ENCODE results near the gene SMG6.
"Not testable (repeated sequence)": the region's sequence is repeated elsewhere in the genome, so short reads cannot be mapped to it uniquely, and the experiment has no call there.

Gene SMG6

GRCh38 chr17:2319051-2319450 lies 15.5 kb upstream of the SMG6 start:
- Histone ChIP-seq H3K9ac (ENCODE audit: low read length) (no peak overlapping the region), H4K91ac (ENCODE audit: low read length) (no peak overlapping the region), H3K27me3 (ENCODE audit: control insufficient read depth in 1 of 2, insufficient read depth in 1 of 2, low read length in 2 of 2) (no peaks in the 10 kb centered on the region), H3K4me3 (ENCODE audit: insufficient read depth in 1 of 2, low read depth in 1 of 2, low read length in 2 of 2) (no peak overlapping the region), H4K8ac (ENCODE audit: low read length) (no peak overlapping the region), H3K18ac (ENCODE audit: low read depth in 1 of 2, low read length in 2 of 2) (no peak overlapping the region), H3K14ac (ENCODE audit: low read length in 2 of 2) (no peak overlapping the region), H3K23ac (ENCODE audit: low read length in 2 of 2) (no peak overlapping the region), H3K36me3 (ENCODE audit: control insufficient read depth in 1 of 2, insufficient read depth in 2 of 2, low read depth in 1 of 2, low read length in 2 of 2) (peaks cover 17 to 45% of the 10 kb centered on the region in 2 experiments), H3K4ac (ENCODE audit: low read depth in 1 of 2, low read length in 2 of 2) (no peak overlapping the region), H2BK12ac (ENCODE audit: low read length in 2 of 2) (no peak overlapping the region), H3K27ac (ENCODE audit: low read length, poor library complexity, severe bottlenecking) (no peak overlapping the region), H3K9me3 (ENCODE audit: control insufficient read depth, low read length) (no peaks in the 10 kb centered on the region), H2BK15ac (ENCODE audit: low read depth, poor library complexity, severe bottlenecking) (no peak overlapping the region), H2AK5ac (ENCODE audit: low read length, severe bottlenecking) (no peak overlapping the region), H2BK5ac (ENCODE audit: low read depth, low read length, poor library complexity, severe bottlenecking) (no peak overlapping the region), H2AFZ (ENCODE audit: low read depth, low read length) (no peak overlapping the region), H3K4me2 (ENCODE audit: low read length, poor library complexity, severe bottlenecking) (no peak overlapping the region), H3K4me1 (ENCODE audit: control insufficient read depth, insufficient read depth, low read depth, low read length) (peaks cover 2% of the 10 kb centered on the region), H3K79me1 (replicated peaks; ENCODE audit: low read length, poor library complexity, severe bottlenecking) (no peaks in the 10 kb centered on the region), H2BK120ac (ENCODE audit: low read depth, low read length) (no peak overlapping the region)
- DNase-seq, result no peak

GRCh38 chr17:2317796-2318195 lies 14.2 kb upstream of the SMG6 start:
- no peak overlapping the region for H3K23ac ChIP-seq (ENCODE audit: low read length in 2 of 2)
- H3K36me3 ChIP-seq (ENCODE audit: control insufficient read depth in 1 of 2, insufficient read depth in 2 of 2, low read depth in 1 of 2, low read length in 2 of 2), result peaks cover 10 to 32% of the 10 kb centered on the region in 2 experiments
- H2BK5ac ChIP-seq (ENCODE audit: low read depth, low read length, poor library complexity, severe bottlenecking), result no peak overlapping the region
- H3K4me3 ChIP-seq (ENCODE audit: insufficient read depth in 1 of 2, low read depth in 1 of 2, low read length in 2 of 2), result no peak overlapping the region
- H3K4me1 ChIP-seq (ENCODE audit: control insufficient read depth, insufficient read depth, low read depth, low read length), result peaks cover 2% of the 10 kb centered on the region
- H4K8ac ChIP-seq (ENCODE audit: low read length), result no peak overlapping the region
- 91% methylated on average over 3 of the region's 3 CpGs for WGBS
- no peaks in the 10 kb centered on the region for H3K9me3 ChIP-seq (ENCODE audit: control insufficient read depth, low read length)
- H3K14ac ChIP-seq (ENCODE audit: low read length in 2 of 2), result no peak overlapping the region
- H2AFZ ChIP-seq (ENCODE audit: low read depth, low read length), result no peak overlapping the region
- no peak overlapping the region for H3K18ac ChIP-seq (ENCODE audit: low read depth in 1 of 2, low read length in 2 of 2)
- H3K27me3 ChIP-seq (ENCODE audit: control insufficient read depth in 1 of 2, insufficient read depth in 1 of 2, low read length in 2 of 2), result no peaks in the 10 kb centered on the region
- no peak for DNase-seq
- no peak overlapping the region for H3K9ac ChIP-seq (ENCODE audit: low read length)
- H3K4ac ChIP-seq (ENCODE audit: low read depth in 1 of 2, low read length in 2 of 2), result no peak overlapping the region
- no peak overlapping the region for H2AK5ac ChIP-seq (ENCODE audit: low read length, severe bottlenecking)
- no peak overlapping the region for H3K27ac ChIP-seq (ENCODE audit: low read length, poor library complexity, severe bottlenecking)
- H2BK12ac ChIP-seq (ENCODE audit: low read length in 2 of 2), result no peak overlapping the region
- no peak overlapping the region for H4K91ac ChIP-seq (ENCODE audit: low read length)
- no peak overlapping the region for H2BK15ac ChIP-seq (ENCODE audit: low read depth, poor library complexity, severe bottlenecking)
- H3K79me1 ChIP-seq (replicated peaks; ENCODE audit: low read length, poor library complexity, severe bottlenecking), result no peaks in the 10 kb centered on the region
- no peak overlapping the region for H3K4me2 ChIP-seq (ENCODE audit: low read length, poor library complexity, severe bottlenecking)
- H2BK120ac ChIP-seq (ENCODE audit: low read depth, low read length), result no peak overlapping the region

- H3K27ac ChIP-seq (ENCODE audit: low read length, poor library complexity, severe bottlenecking); H2BK5ac ChIP-seq (ENCODE audit: low read depth, low read length, poor library complexity, severe bottlenecking); H3K9me3 ChIP-seq (ENCODE audit: control insufficient read depth, low read length); H4K91ac ChIP-seq (ENCODE audit: low read length); H4K8ac ChIP-seq (ENCODE audit: low read length); H2AK5ac ChIP-seq (ENCODE audit: low read length, severe bottlenecking); H3K23ac ChIP-seq (ENCODE audit: low read length in 2 of 2); H3K14ac ChIP-seq (ENCODE audit: low read length in 2 of 2); H3K79me1 ChIP-seq (replicated peaks; ENCODE audit: low read length, poor library complexity, severe bottlenecking); H3K27me3 ChIP-seq (ENCODE audit: control insufficient read depth in 1 of 2, insufficient read depth in 1 of 2, low read length in 2 of 2); H2BK15ac ChIP-seq (ENCODE audit: low read depth, poor library complexity, severe bottlenecking); H3K4ac ChIP-seq (ENCODE audit: low read depth in 1 of 2, low read length in 2 of 2); H3K4me2 ChIP-seq (ENCODE audit: low read length, poor library complexity, severe bottlenecking); H2BK120ac ChIP-seq (ENCODE audit: low read depth, low read length); H3K18ac ChIP-seq (ENCODE audit: low read depth in 1 of 2, low read length in 2 of 2); H3K4me3 ChIP-seq (ENCODE audit: insufficient read depth in 1 of 2, low read depth in 1 of 2, low read length in 2 of 2); H2AFZ ChIP-seq (ENCODE audit: low read depth, low read length); DNase-seq; H3K9ac ChIP-seq (ENCODE audit: low read length); H3K4me1 ChIP-seq (ENCODE audit: control insufficient read depth, insufficient read depth, low read depth, low read length); H2BK12ac ChIP-seq (ENCODE audit: low read length in 2 of 2): not testable (repeated sequence)
- WGBS, result 93% methylated on average over 6 of the region's 7 CpGs
- peaks cover 7 to 25% of the 10 kb centered on the region in 2 experiments for H3K36me3 ChIP-seq (ENCODE audit: control insufficient read depth in 1 of 2, insufficient read depth in 2 of 2, low read depth in 1 of 2, low read length in 2 of 2)
These were observed 13.3 kb upstream of the SMG6 start for GRCh38 chr17:2316916-2317205.

- Histone ChIP-seq H3K27me3 (ENCODE audit: control insufficient read depth in 1 of 2, insufficient read depth in 1 of 2, low read length in 2 of 2) (no peaks in the 10 kb centered on the region), H2AK5ac (ENCODE audit: low read length, severe bottlenecking) (no peak overlapping the region), H3K79me1 (replicated peaks; ENCODE audit: low read length, poor library complexity, severe bottlenecking) (peaks cover 8% of the 10 kb centered on the region), H2BK15ac (ENCODE audit: low read depth, poor library complexity, severe bottlenecking) (no peak overlapping the region), H3K23ac (ENCODE audit: low read length in 2 of 2) (no peak overlapping the region), H4K91ac (ENCODE audit: low read length) (no peak overlapping the region), H3K9me3 (ENCODE audit: control insufficient read depth, low read length) (no peaks in the 10 kb centered on the region), H4K8ac (ENCODE audit: low read length) (no peak overlapping the region), H3K27ac (ENCODE audit: low read length, poor library complexity, severe bottlenecking) (no peak overlapping the region), H3K4ac (ENCODE audit: low read depth in 1 of 2, low read length in 2 of 2) (no peak overlapping the region), H3K9ac (ENCODE audit: low read length) (no peak overlapping the region), H2AFZ (ENCODE audit: low read depth, low read length) (no peak overlapping the region), H3K36me3 (ENCODE audit: control insufficient read depth in 1 of 2, insufficient read depth in 2 of 2, low read depth in 1 of 2, low read length in 2 of 2) (no peaks in the 10 kb centered on the region), H3K14ac (ENCODE audit: low read length in 2 of 2) (no peak overlapping the region), H2BK5ac (ENCODE audit: low read depth, low read length, poor library complexity, severe bottlenecking) (no peak overlapping the region), H3K18ac (ENCODE audit: low read depth in 1 of 2, low read length in 2 of 2) (no peak overlapping the region), H3K4me1 (ENCODE audit: control insufficient read depth, insufficient read depth, low read depth, low read length) (peaks cover 2% of the 10 kb centered on the region), H3K4me3 (ENCODE audit: insufficient read depth in 1 of 2, low read depth in 1 of 2, low read length in 2 of 2) (no peak overlapping the region), H2BK120ac (ENCODE audit: low read depth, low read length) (no peak overlapping the region), H3K4me2 (ENCODE audit: low read length, poor library complexity, severe bottlenecking) (no peak overlapping the region), H2BK12ac (ENCODE audit: low read length in 2 of 2) (no peak overlapping the region)
- no peak for DNase-seq
- WGBS, result 100% methylated on average over 4 of the region's 5 CpGs
These were observed 9.2 kb upstream of the SMG6 start for GRCh38 chr17:2312736-2313135.
